CD14-positive monocyte (primary cell): Measurements from ENCODE around the gene ANAPC7. TPM values are rescaled to one million over a fixed set of nuclear protein-coding genes. Genes with fewer than 3 reads are reported as not detected.
A peak's percentile ranks its signal among the peaks of the same experiment; 100 is the strongest.

ENCODE experiments used
- DNase-seq, 3 donors: peaks; one replicate each; pipeline ENCODE4 v3.0.0-alpha.2; 2011 to 2022
- H2AFZ ChIP-seq: 2 replicates; pipeline ENCODE4 v1.6.0; 2012; ENCODE audit warnings: mild to moderate bottlenecking, low read depth, low read length, inconsistent platforms; ENCODE audit not compliant: insufficient read depth, poor library complexity, severe bottlenecking
- H3K27ac ChIP-seq, 2 donors: 1 replicate in 1 of 2; 2 replicates in 1 of 2; pipeline ENCODE4 v1.5.1; 2012 to 2013; ENCODE audit warnings: low read length in 2 of 2, control low read depth in 1 of 2, inconsistent platforms in 1 of 2, low read depth in 1 of 2, mild to moderate bottlenecking in 1 of 2
- H3K27me3 ChIP-seq, 2 donors: one replicate each; pipeline versions ENCODE4 v1.6.0 to v1.6.1; 2011 to 2013; ENCODE audit warnings: low read length in 2 of 2; ENCODE audit not compliant: control insufficient read depth in 2 of 2, insufficient read depth in 2 of 2
- H3K36me3 ChIP-seq, 2 donors: replicated peaks in 1 of 2; 1 replicate in 1 of 2; 2 replicates in 1 of 2; pipeline versions ENCODE4 v1.5.1 to v1.6.1; 2012 to 2013; ENCODE audit warnings: low read length in 2 of 2, control low read depth in 1 of 2, inconsistent platforms in 1 of 2, mild to moderate bottlenecking in 1 of 2; ENCODE audit not compliant: insufficient read depth in 2 of 2, control insufficient read depth in 1 of 2
- H3K4me1 ChIP-seq, 2 donors: 1 replicate in 1 of 2; 2 replicates in 1 of 2; pipeline versions ENCODE4 v1.5.1 to v1.6.1; 2012 to 2013; ENCODE audit warnings: low read length in 2 of 2, control low read depth in 1 of 2, inconsistent platforms in 1 of 2, mild to moderate bottlenecking in 1 of 2, moderate library complexity in 1 of 2; ENCODE audit not compliant: insufficient read depth in 2 of 2, control insufficient read depth in 1 of 2
- H3K4me2 ChIP-seq: replicated peaks from 2 replicates; pipeline ENCODE3; 2012; ENCODE audit warnings: low read length, moderate library complexity, mild to moderate bottlenecking; ENCODE audit not compliant: poor library complexity, severe bottlenecking; ENCODE audit errors: extremely low read depth
- H3K4me3 ChIP-seq, 3 experiments: fragments of 200-600 bp in 1 of 3; sonication (generic) in 1 of 3; replicated peaks in 1 of 3; 1 replicate in 2 of 3; 2 replicates in 1 of 3; pipeline ENCODE4 v1.5.1; 2011 to 2013; ENCODE audit warnings: low read length in 3 of 3, mild to moderate bottlenecking in 3 of 3, control low read depth in 2 of 3, low read depth in 2 of 3, inconsistent platforms in 1 of 3, moderate library complexity in 1 of 3
- H3K79me2 ChIP-seq: 2 replicates; pipeline ENCODE4 v1.6.0; 2012; ENCODE audit warnings: mild to moderate bottlenecking, control low read depth, inconsistent platforms, low read length, moderate library complexity; ENCODE audit not compliant: insufficient read depth
- H3K9ac ChIP-seq: 2 replicates; pipeline ENCODE4 v1.6.0; 2017; ENCODE audit warnings: low read length, mild to moderate bottlenecking; ENCODE audit not compliant: insufficient read depth, poor library complexity, severe bottlenecking
- H3K9me3 ChIP-seq, 2 donors: replicated peaks in 1 of 2; 1 replicate in 1 of 2; 2 replicates in 1 of 2; pipeline versions ENCODE4 v1.5.1 to v1.6.1; 2012 to 2013; ENCODE audit warnings: low read length in 2 of 2, control low read depth in 1 of 2; ENCODE audit not compliant: control insufficient read depth in 1 of 2, insufficient read depth in 1 of 2
- H4K20me1 ChIP-seq: 2 replicates; pipeline ENCODE4 v1.6.0; 2012; ENCODE audit warnings: mild to moderate bottlenecking, low read length, control low read depth, moderate library complexity; ENCODE audit not compliant: insufficient read depth
- H3K27ac Mint-ChIP-seq, 7 donors: one replicate each; pipeline ENCODE4 v1.8.0; 2020; ENCODE audit warnings: mild to moderate bottlenecking in 7 of 7, mixed read lengths in 7 of 7, moderate library complexity in 6 of 7, inconsistent platforms in 2 of 7
- H3K27me3 Mint-ChIP-seq, 3 donors: one replicate each; pipeline ENCODE4 v1.8.0; 2021 to 2022; ENCODE audit warnings: low read depth in 3 of 3, mild to moderate bottlenecking in 3 of 3, mixed read lengths in 3 of 3, moderate library complexity in 3 of 3, inconsistent platforms in 1 of 3
- H3K36me3 Mint-ChIP-seq, 2 donors: one replicate each; pipeline ENCODE4 v1.8.0; 2020; ENCODE audit warnings: mixed read lengths in 2 of 2, inconsistent platforms in 1 of 2, mild to moderate bottlenecking in 1 of 2
- H3K4me1 Mint-ChIP-seq: one replicate; pipeline ENCODE4 v1.8.0; 2020; ENCODE audit warnings: mild to moderate bottlenecking, mixed read lengths
- H3K4me3 Mint-ChIP-seq, 2 donors: one replicate each; pipeline ENCODE4 v1.8.0; 2020; ENCODE audit warnings: mild to moderate bottlenecking in 2 of 2, mixed read lengths in 2 of 2, moderate library complexity in 1 of 2
- H3K9me3 Mint-ChIP-seq, 7 donors: one replicate each; pipeline ENCODE4 v1.8.0; 2020 to 2022; ENCODE audit warnings: mixed read lengths in 7 of 7, mild to moderate bottlenecking in 6 of 7, moderate library complexity in 6 of 7, inconsistent platforms in 2 of 7
- CTCF ChIP-seq: fragments of 200-600 bp; IDR thresholded peaks from one replicate; pipeline ENCODE4 v1.8.0; 2022; ENCODE audit warnings: antibody characterized with exemption, mild to moderate bottlenecking
- WGBS: methylation state at CpG from one replicate; pipeline ENCODE4 v1.1.5; 2013; ENCODE audit warnings: missing lambda C conversion rate; ENCODE audit not compliant: insufficient coverage; 5-methylcytosine and 5-hydroxymethylcytosine counted together
- intact Hi-C, 2 donors: fragments of 100-400 bp; cut with micrococcal nuclease; formaldehyde crosslinking; loops; one replicate each; pipeline versions ENCODE4 v1.15.0 to v1.15.1; 2023
- polyA plus RNA-seq, 3 donors: library from polyadenylated mRNA; depleted of rRNA in 1 of 3; unstranded in 2 of 3; stranded (reverse) in 1 of 3; fragments of 300-500 nt in 2 of 3; fragments of >200 nt in 1 of 3; fragmentation: Illumina TruSeq in 2 of 3; gene quantifications; 1 replicate in 2 of 3; 2 replicates in 1 of 3; pipeline ENCODE4 v1.2.3, GENCODE V29; 2012 to 2021

The ANAPC7 gene
- polyA plus RNA-seq, 3 donors: 12.9 to 41.6 (median 17.2) TPM

DNA sequence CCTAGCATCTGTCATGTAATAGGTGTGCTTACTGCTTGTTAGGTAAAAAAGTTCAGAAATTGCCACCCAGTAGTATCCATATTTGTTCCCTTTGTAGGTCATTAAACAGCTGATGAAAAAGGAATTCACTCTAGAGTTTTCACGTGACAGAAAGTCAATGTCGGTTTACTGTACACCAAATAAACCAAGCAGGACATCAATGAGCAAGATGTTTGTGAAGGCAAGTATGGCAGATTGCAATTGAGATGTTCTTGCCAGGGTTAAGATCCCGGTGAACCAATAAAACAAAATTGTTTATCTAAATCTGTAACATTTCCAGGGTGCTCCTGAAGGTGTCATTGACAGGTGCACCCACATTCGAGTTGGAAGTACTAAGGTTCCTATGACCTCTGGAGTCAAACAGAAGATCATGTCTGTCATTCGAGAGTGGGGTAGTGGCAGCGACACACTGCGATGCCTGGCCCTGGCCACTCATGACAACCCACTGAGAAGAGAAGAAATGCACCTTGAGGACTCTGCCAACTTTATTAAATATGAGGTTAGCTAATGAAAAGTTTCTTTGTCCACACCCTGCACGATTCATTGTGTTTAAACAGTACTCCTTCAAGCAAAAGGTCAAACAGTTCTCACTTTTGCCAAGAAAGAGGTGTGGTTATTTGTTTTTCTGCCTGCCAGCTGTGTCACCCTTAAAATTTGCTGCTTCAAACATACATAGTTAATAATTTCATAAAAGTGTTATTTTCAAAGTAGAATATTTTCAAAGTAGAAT is 64.1 kb downstream of the ANAPC7 start:
- Histone ChIP-seq H3K27me3 (no peaks in the 10 kb centered on the region), H3K9ac (no peak overlapping the region), H4K20me1 (peaks cover 74% of the 10 kb centered on the region), H3K36me3 (peaks cover 99 to 100% of the 10 kb centered on the region in 2 donors), H2AFZ (no peak overlapping the region), H3K9me3 (no peaks in the 10 kb centered on the region), H3K27ac (no peak overlapping the region), H3K4me3 (no peak overlapping the region), H3K4me2 (no peak overlapping the region), H3K4me1 (peaks cover 1 to 2% of the 10 kb centered on the region in 2 donors), H3K79me2 (peaks cover 27% of the 10 kb centered on the region)
- no peak for DNase-seq
- peaks cover 97 to 100% of the 10 kb centered on the region in 2 donors for H3K36me3 Mint-ChIP-seq
- H3K4me1 Mint-ChIP-seq: peaks cover 2% of the 10 kb centered on the region
- no peak for TF ChIP-seq CTCF
- no peaks in the 10 kb centered on the region for H3K9me3 Mint-ChIP-seq
- no peak overlapping the region for H3K4me3 Mint-ChIP-seq
- no peaks in the 10 kb centered on the region for H3K27me3 Mint-ChIP-seq
- peak overlapping the region in 2 of 7 donors; percentile 26 to 45 for H3K27ac Mint-ChIP-seq
- intact Hi-C loops: no loop called here
- WGBS: 98% methylated on average over 4 of the region's 8 CpGs

GRCh38 chr12:110338754-110339153 is 64.8 kb downstream of the ANAPC7 start:
- Histone ChIP-seq H3K4me2 (no peak overlapping the region), H3K9me3 (no peaks in the 10 kb centered on the region), H3K4me1 (no peaks in the 10 kb centered on the region), H3K79me2 (peaks cover 29% of the 10 kb centered on the region), H4K20me1 (peaks cover 71% of the 10 kb centered on the region), H3K27ac (no peak overlapping the region), H3K27me3 (no peaks in the 10 kb centered on the region), H3K4me3 (no peak overlapping the region), H3K36me3 (peaks cover 99 to 100% of the 10 kb centered on the region in 2 donors), H2AFZ (no peak overlapping the region), H3K9ac (no peak overlapping the region)
- H3K27me3 Mint-ChIP-seq: no peaks in the 10 kb centered on the region
- no CpG with 5 or more reads among the region's 3 CpGs for WGBS
- peak overlapping the region in 1 of 7 donors; percentile 48 for H3K27ac Mint-ChIP-seq
- no peak overlapping the region for H3K4me3 Mint-ChIP-seq
- no peaks in the 10 kb centered on the region for H3K9me3 Mint-ChIP-seq
- intact Hi-C loops: no loop called here
- H3K36me3 Mint-ChIP-seq: peaks cover 97 to 100% of the 10 kb centered on the region in 2 donors
- H3K4me1 Mint-ChIP-seq: no peaks in the 10 kb centered on the region
- TF ChIP-seq CTCF: peak; percentile 29
- no peak for DNase-seq
